Panc1 (cell line): ENCODE results near the gene CHCHD1. TPM values are rescaled to one million over a fixed set of nuclear protein-coding genes. Genes with fewer than 3 reads are reported as not detected.

Source experiments
- ATAC-seq: fragments of 200-7000 bp; cut with Tn5 transposase; 2 replicates; pipeline ENCODE4 v1.9.1; 2020; ENCODE audit warnings: mild to moderate bottlenecking, moderate library complexity
- BruUV-seq: library from RNA; stranded (reverse); fragments of 400-500 nt; replicated peaks from 2 replicates; lab custom pipeline; 2021; lab: Mats Ljungman, UMichigan
- CTCF ChIA-PET: fragments of 300-600 bp; sonication (Branson Sonifier 250); formaldehyde crosslinking; loops from one replicate; lab custom pipeline; 2022; ENCODE audit warnings: antibody characterized with exemption; lab: Charles Lee
- POLR2A ChIA-PET: fragments of 300-600 bp; sonication (Branson Sonifier 250); formaldehyde crosslinking; loops from one replicate; lab custom pipeline; 2022; ENCODE audit warnings: antibody characterized with exemption; lab: Charles Lee
- DNase-seq: peaks from one replicate; pipeline ENCODE4 v3.0.0-alpha.2; 2010; ENCODE audit warnings: low read depth, low spot score
- H3K27ac ChIP-seq: 2 replicates; pipeline ENCODE4 v1.5.1; 2011; ENCODE audit warnings: mild to moderate bottlenecking, low read length, inconsistent platforms
- H3K27me3 ChIP-seq: fragments of 200-500 bp; sonication (Bioruptor generic); 2 replicates; pipeline ENCODE4 v1.6.0; 2014; ENCODE audit warnings: low read length, inconsistent platforms; ENCODE audit not compliant: control insufficient read depth, insufficient read depth
- H3K36me3 ChIP-seq: fragments of 200-500 bp; sonication (Bioruptor generic); 2 replicates; pipeline ENCODE4 v1.5.1; 2014; ENCODE audit warnings: inconsistent platforms, mild to moderate bottlenecking, low read length, moderate library complexity; ENCODE audit not compliant: control insufficient read depth, insufficient read depth
- H3K4me1 ChIP-seq: 2 replicates; pipeline ENCODE4 v1.5.1; 2011; ENCODE audit warnings: inconsistent platforms, mild to moderate bottlenecking, low read length, moderate library complexity; ENCODE audit not compliant: control insufficient read depth, insufficient read depth
- H3K4me3 ChIP-seq, 2 experiments: 2 replicates each; pipeline ENCODE4 v1.5.1; 2011 to 2012; ENCODE audit warnings: low read depth in 2 of 2, low read length in 2 of 2, mild to moderate bottlenecking in 2 of 2, inconsistent platforms in 1 of 2, moderate library complexity in 1 of 2
- H3K9me3 ChIP-seq: fragments of 200-500 bp; sonication (Bioruptor generic); 2 replicates; pipeline ENCODE4 v1.5.1; 2014; ENCODE audit warnings: low read depth, mild to moderate bottlenecking, inconsistent platforms, low read length, moderate library complexity; ENCODE audit not compliant: control insufficient read depth, insufficient read depth
- CTCF ChIP-seq: fragments of 450-650 bp; IDR thresholded peaks from 2 replicates; pipeline ENCODE4 v1.5.1; 2017; ENCODE audit warnings: mild to moderate bottlenecking
- POLR2AphosphoS5 ChIP-seq: IDR thresholded peaks from 2 replicates; pipeline ENCODE4 v1.6.1; 2012; ENCODE audit warnings: mild to moderate bottlenecking, low read depth, low read length, moderate library complexity
- REST ChIP-seq, 2 experiments: IDR thresholded peaks; 2 replicates each; pipeline ENCODE4 v1.6.1; 2011 to 2012; ENCODE audit warnings: low read depth in 2 of 2, control low read depth in 1 of 2, low read length in 1 of 2, mild to moderate bottlenecking in 1 of 2, moderate library complexity in 1 of 2; ENCODE audit not compliant: insufficient read depth in 1 of 2
- SIN3A ChIP-seq: IDR thresholded peaks from 2 replicates; pipeline ENCODE4 v1.6.1; 2012; ENCODE audit warnings: low read depth, mild to moderate bottlenecking, low read length, moderate library complexity, borderline replicate concordance; ENCODE audit not compliant: insufficient read depth
- TCF7L2 ChIP-seq: IDR thresholded peaks from 2 replicates; pipeline ENCODE4 v1.6.1; 2011; ENCODE audit warnings: mild to moderate bottlenecking, low read depth, low read length, inconsistent platforms
- in situ Hi-C: cut with HindIII; loops from 2 replicates; pipeline ENCODE4 v1.10.0; 2016; ENCODE audit warnings: low sequenced_read_pairs, low pct_unique_long_range_greater_than_20kb
- intact Hi-C: fragments of 100-400 bp; cut with micrococcal nuclease; formaldehyde crosslinking; loops from one replicate; pipeline ENCODE4 v1.10.0; 2022; ENCODE audit not compliant: unreplicated experiment
- total RNA-seq: library from RNA; stranded (reverse); gene quantifications from one replicate; pipeline ENCODE4 v1.2.1, GENCODE V29; 2021; ENCODE audit not compliant: unreplicated experiment

Gene CHCHD1
- total RNA-seq, 1 experiment from 2014 or later, result 41.2 TPM

- Histone ChIP-seq H3K36me3 (peaks cover 7% of the 10 kb centered on the region; the same call in 1 of the 2 replicates), H3K4me3 (no peak overlapping the region), H3K9me3 (no peaks in the 10 kb centered on the region), H3K27me3 (no peaks in the 10 kb centered on the region), H3K27ac (peak overlapping the region; percentile 56; the same call in 1 of the 2 replicates), H3K4me1 (0 out of 2 replicates have a peak, but pooled peaks cover 9% of the 10 kb centered on the region)
- BruUV-seq, result no TSS peak
- no peak for ATAC-seq
- ChIA-PET POLR2A (interaction anchor here (0.6 kb wide), 1 partner anchor 75 kb away, joined by 7 read pairs; no protein-coding TSS in a partner anchor), CTCF (interaction anchor here (0.9 kb wide), 1 partner anchor 59 kb away, joined by 3 read pairs; no protein-coding TSS in a partner anchor)
- in situ Hi-C loops (no loop called here), intact Hi-C loops (no loop called here)
- no peak for DNase-seq
- TF ChIP-seq POLR2AphosphoS5 (no peak), TCF7L2 (no peak), SIN3A (no peak), CTCF (no peak), REST (IDR thresholded peaks at IDR 0.05; ENCODE audit: insufficient read depth in 1 of 2, low read depth in 2 of 2, low read length in 1 of 2) (no peak)
These were observed 30.8 kb downstream of the CHCHD1 start for GRCh38 chr10:73812657-73813056.

DNA sequence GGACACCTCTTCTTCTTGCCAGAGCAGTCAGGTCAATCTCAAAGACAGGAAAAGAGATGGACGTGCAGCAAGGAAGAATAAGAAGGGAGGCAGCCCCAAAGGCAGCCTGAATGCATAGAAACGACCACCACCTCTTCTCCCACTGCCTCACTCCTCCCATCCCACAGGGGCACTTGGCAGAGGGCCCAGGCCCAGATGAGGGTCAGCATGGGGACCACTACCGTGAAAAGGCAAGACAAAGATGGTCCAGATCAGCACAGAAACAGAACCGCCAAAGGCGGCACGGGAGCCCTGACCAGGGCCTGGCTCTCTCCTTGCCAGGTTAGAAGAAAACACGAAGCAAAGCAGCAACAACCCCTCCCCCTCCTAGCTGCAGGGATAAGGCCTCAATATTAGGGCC, 31.5 kb downstream of the CHCHD1 start:
- no peaks in the 10 kb centered on the region for H3K9me3 ChIP-seq
- no peak overlapping the region for H3K27ac ChIP-seq
- H3K4me3 ChIP-seq, result no peak overlapping the region
- in situ Hi-C loops (no loop called here), intact Hi-C loops (no loop called here)
- no peaks in the 10 kb centered on the region for H3K27me3 ChIP-seq
- DNase-seq (no peak), ATAC-seq (no peak)
- peaks cover 7% of the 10 kb centered on the region; the same call in 1 of the 2 replicates for H3K36me3 ChIP-seq
- no TSS peak for BruUV-seq
- POLR2A ChIA-PET, result interaction anchor here (0.7 kb wide), 1 partner anchor 19 kb away, joined by 8 read pairs; no protein-coding TSS in a partner anchor
- CTCF ChIA-PET, result no interaction called here
- H3K4me1 ChIP-seq, result 0 out of 2 replicates have a peak, but pooled peaks cover 9% of the 10 kb centered on the region
- TF ChIP-seq REST (IDR thresholded peaks at IDR 0.05; ENCODE audit: insufficient read depth in 1 of 2, low read depth in 2 of 2, low read length in 1 of 2) (no peak), CTCF (no peak), POLR2AphosphoS5 (no peak), SIN3A (no peak), TCF7L2 (no peak)
